Nephron progenitor cell (in vitro differentiated cells): ENCODE data around the gene LIN37.
"Not testable (repeated sequence)": the region's sequence is repeated elsewhere in the genome, so short reads cannot be mapped to it uniquely, and the experiment has no call there.

ENCODE experiments used
- DNase-seq: peaks from one replicate; pipeline ENCODE4 v3.0.0; 2021
- H3K27ac Mint-ChIP-seq: 2 replicates; pipeline ENCODE4 v1.8.0; 2021; ENCODE audit warnings: mild to moderate bottlenecking, moderate library complexity, mixed read lengths
- H3K27me3 Mint-ChIP-seq: 2 replicates; pipeline ENCODE4 v1.8.0; 2021; ENCODE audit warnings: mild to moderate bottlenecking, low read depth, mixed read lengths; ENCODE audit not compliant: poor library complexity
- H3K36me3 Mint-ChIP-seq: 2 replicates; pipeline ENCODE4 v1.8.0; 2021; ENCODE audit warnings: low read depth, mixed read lengths
- H3K4me1 Mint-ChIP-seq: 2 replicates; pipeline ENCODE4 v1.8.0; 2021; ENCODE audit warnings: mixed read lengths
- H3K4me3 Mint-ChIP-seq: 2 replicates; pipeline ENCODE4 v1.8.0; 2021; ENCODE audit warnings: mild to moderate bottlenecking, moderate library complexity, mixed read lengths
- H3K9me3 Mint-ChIP-seq: 2 replicates; pipeline ENCODE4 v1.8.0; 2021; ENCODE audit warnings: mild to moderate bottlenecking, moderate library complexity, mixed read lengths
- TF ChIP-seq, protein P1 (sequence below): fragments of 200-600 bp; sonication (generic); IDR thresholded peaks from 2 replicates; pipeline ENCODE4 v1.5.0; 2021; ENCODE audit warnings: antibody characterized with exemption

The LIN37 gene

DNA sequence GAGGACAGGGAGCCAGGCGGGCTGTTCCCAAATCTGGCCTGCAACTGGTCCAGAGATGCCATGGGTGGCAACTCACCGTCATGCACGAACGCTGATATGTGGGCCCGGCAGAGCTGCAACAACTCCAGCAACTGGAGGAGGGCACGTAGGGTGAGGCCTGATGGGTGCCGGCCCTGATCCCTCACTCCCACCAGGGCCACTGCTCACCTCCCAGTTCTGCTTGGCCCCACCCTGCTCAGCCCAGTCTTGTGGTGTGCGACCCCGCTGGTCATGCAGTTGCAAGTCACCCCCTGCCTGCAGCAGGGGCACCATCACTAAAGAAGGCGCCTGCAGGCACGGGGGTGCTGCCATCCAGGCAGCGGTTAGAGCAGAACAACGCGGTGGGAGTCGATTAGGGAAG lies 43.9 kb downstream of the LIN37 start:
- no peak overlapping the region for H3K4me3 Mint-ChIP-seq
- H3K9me3 Mint-ChIP-seq, result no peaks in the 10 kb centered on the region
- DNase-seq, result no peak
- no peaks in the 10 kb centered on the region for H3K4me1 Mint-ChIP-seq
- TF ChIP-seq, protein P1, sequence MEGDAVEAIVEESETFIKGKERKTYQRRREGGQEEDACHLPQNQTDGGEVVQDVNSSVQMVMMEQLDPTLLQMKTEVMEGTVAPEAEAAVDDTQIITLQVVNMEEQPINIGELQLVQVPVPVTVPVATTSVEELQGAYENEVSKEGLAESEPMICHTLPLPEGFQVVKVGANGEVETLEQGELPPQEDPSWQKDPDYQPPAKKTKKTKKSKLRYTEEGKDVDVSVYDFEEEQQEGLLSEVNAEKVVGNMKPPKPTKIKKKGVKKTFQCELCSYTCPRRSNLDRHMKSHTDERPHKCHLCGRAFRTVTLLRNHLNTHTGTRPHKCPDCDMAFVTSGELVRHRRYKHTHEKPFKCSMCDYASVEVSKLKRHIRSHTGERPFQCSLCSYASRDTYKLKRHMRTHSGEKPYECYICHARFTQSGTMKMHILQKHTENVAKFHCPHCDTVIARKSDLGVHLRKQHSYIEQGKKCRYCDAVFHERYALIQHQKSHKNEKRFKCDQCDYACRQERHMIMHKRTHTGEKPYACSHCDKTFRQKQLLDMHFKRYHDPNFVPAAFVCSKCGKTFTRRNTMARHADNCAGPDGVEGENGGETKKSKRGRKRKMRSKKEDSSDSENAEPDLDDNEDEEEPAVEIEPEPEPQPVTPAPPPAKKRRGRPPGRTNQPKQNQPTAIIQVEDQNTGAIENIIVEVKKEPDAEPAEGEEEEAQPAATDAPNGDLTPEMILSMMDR, result no peak
- H3K27me3 Mint-ChIP-seq, result peaks cover 37% of the 10 kb centered on the region
- H3K36me3 Mint-ChIP-seq, result no peaks in the 10 kb centered on the region
- no peak overlapping the region for H3K27ac Mint-ChIP-seq

DNA sequence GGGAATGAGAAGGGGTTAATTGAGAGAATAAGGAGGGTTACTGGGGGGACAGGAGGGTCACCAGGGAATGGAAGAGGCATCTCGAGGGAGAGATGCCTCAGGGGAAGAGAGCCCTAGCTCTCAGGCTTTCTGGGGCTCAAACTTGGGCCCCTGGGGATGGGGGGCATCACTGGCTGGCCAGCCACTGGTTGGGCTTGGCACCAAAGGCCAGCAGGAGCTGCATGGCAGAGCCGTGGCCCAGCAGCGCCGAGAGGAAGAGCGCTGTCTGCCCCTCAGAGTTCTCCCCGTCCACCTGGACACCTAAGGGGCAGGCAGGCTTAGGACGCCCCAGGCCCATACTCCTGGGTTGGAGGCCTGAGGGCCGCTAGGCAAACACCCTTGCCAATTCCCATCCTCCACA lies 44.5 kb downstream of the LIN37 start:
- H3K27ac Mint-ChIP-seq, result no peak overlapping the region
- no peak for DNase-seq
- TF ChIP-seq, protein P1, result no peak
- H3K4me3 Mint-ChIP-seq, result no peak overlapping the region
- H3K4me1 Mint-ChIP-seq, result no peaks in the 10 kb centered on the region
- H3K27me3 Mint-ChIP-seq, result peaks cover 43% of the 10 kb centered on the region
- no peaks in the 10 kb centered on the region for H3K9me3 Mint-ChIP-seq
- H3K36me3 Mint-ChIP-seq, result no peaks in the 10 kb centered on the region

DNA sequence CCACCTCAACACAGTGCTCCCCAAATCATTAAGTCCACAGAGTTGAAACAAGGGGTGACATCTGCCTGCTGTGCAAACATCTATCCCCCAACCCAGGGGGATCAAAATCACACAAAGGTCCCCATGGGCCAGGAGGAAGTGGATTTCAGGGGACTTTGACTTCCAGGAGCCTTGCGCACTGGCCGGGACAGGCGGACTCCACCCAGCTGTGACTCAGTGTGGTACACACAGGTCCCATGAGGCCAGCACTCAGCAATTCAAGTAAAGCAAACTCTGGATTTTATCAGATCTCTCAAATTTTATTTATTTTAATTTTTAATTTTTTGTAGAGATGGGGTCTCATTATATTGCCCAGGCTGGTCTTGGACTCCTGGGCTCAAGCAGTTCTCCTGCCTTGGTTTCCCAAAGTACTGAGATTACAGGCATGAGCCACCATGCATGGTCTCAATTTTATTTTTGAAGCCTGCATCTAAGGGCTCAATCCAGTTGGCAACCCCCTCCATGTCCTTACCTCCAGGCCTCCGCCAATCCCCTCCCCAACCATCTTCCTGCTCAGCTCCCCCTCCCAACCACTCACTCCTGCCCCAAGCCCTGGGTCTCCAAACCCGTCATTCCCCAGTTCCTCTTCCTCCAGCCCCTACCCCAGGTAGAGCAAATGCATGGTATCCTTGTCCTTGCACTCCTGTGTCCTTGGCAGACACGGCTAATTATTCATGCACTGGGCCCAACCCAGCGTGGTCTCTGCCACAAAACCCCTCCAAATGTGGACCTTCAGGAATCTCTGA lies 45.2 kb downstream of the LIN37 start:
- H3K9me3 Mint-ChIP-seq, result no peaks in the 10 kb centered on the region
- DNase-seq, result no peak
- no peak overlapping the region for H3K27ac Mint-ChIP-seq
- H3K27me3 Mint-ChIP-seq, result peaks cover 49% of the 10 kb centered on the region
- no peak overlapping the region for H3K4me3 Mint-ChIP-seq
- no peaks in the 10 kb centered on the region for H3K36me3 Mint-ChIP-seq
- no peaks in the 10 kb centered on the region for H3K4me1 Mint-ChIP-seq
- TF ChIP-seq, protein P1, result no peak

DNA sequence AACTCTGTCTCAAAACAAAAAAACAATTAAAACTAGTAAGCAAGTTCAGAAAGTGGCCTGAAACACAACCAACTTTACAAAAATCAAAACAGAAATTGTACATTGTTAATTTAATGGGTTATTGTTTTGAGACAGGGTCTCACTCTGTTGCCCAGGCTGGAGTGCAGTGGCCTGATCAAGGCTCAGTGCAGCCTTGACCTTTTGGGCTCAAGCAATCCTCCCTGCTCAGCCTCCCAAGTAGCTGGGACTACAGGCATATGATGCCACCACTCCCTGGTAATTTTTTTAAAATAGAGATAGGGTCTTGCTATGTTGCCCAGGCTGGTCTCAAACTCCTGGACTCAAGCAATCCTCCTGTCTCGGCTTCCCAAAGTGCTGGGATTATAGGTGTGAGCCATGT lies 47.2 kb downstream of the LIN37 start:
- not testable (repeated sequence) for DNase-seq, H3K4me3 Mint-ChIP-seq, H3K36me3 Mint-ChIP-seq, H3K4me1 Mint-ChIP-seq, H3K27ac Mint-ChIP-seq, H3K9me3 Mint-ChIP-seq
- H3K27me3 Mint-ChIP-seq, result peaks cover 68% of the 10 kb centered on the region

DNA sequence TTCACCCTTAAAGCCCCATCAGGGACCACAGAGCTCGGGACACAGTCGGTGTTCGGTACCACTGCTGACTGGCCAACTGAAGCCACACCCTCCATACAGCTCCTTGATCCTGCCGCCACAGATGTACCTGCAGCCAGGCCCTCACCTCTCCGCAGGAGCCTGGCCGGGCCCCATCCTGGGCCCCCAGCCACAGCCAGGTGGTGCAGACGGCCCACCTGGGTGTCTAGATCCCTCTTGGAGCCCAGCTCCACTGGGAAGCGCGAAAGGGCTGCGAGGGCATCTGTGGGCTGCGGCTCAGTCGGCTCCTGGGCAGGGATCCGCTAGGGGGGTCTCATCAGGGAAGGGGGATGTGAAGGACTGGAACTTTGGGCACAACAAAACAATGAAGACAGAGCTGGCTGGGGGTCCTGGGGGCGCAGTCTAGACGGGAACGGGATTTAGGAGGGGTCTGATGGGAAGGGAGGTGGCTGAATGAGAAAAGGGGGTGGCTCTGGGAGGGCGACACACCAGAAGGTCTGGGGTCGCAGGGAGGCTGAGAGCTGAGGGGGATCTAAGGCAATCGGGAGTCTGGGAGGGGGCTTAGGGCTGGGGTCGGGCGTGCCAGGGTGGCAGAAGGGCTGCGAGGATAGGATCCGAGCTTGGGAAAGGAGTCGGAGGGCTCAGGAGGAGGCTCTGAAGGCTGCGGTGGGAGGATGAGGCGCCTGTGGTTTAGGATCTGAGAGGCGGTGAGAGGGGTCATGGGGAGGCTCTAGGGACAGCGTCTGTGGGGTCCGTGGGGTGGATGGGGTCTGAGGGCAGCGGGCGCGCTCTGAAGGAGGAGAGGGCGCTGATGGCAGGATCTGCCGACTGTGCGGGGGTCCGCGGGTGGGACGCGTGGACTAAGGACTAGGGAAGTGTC lies 48.5 kb downstream of the LIN37 start:
- peak overlapping the region; percentile 11 for H3K4me3 Mint-ChIP-seq
- H3K27me3 Mint-ChIP-seq, result peaks cover 68% of the 10 kb centered on the region

DNA sequence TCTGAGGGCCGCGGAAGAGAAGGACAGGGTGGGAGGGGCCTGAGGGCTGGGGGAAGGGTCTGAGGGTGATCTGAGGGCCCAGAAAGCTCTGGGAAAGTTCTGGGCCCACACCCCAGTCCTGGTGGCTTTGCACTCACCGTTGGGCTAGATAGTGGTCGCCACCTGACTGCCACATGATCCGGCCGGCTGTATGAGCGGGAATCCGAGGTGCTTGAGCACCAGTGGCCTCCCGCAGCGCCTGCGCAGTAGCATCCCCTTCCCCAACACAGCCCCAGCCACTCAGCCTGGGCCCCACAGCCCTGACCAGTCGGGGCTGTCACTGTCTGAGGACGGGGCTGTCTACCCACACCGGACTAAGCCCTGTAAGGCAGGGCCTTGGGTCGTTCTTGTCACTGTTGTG lies 49.3 kb downstream of the LIN37 start:
- H3K4me3 Mint-ChIP-seq, result no peak overlapping the region
- no peaks in the 10 kb centered on the region for H3K36me3 Mint-ChIP-seq
- no peaks in the 10 kb centered on the region for H3K4me1 Mint-ChIP-seq
- DNase-seq, result peak; percentile 38
- TF ChIP-seq, protein P1, result no peak
- H3K27me3 Mint-ChIP-seq, result peaks cover 68% of the 10 kb centered on the region
- H3K9me3 Mint-ChIP-seq, result peaks cover 8% of the 10 kb centered on the region
- no peak overlapping the region for H3K27ac Mint-ChIP-seq

More for the DNA sequence above, 48.5 kb downstream of the LIN37 start:
- peaks cover 5% of the 10 kb centered on the region for H3K9me3 Mint-ChIP-seq
- no peaks in the 10 kb centered on the region for H3K36me3 Mint-ChIP-seq
- TF ChIP-seq, protein P1, result no peak
- H3K27ac Mint-ChIP-seq, result no peak overlapping the region
- H3K4me1 Mint-ChIP-seq, result no peaks in the 10 kb centered on the region
- DNase-seq, result no peak
